GM15510 (cell line): ENCODE results near the gene BID.

ENCODE experiments used
- POLR2A ChIP-seq: IDR thresholded peaks from 3 replicates; pipeline ENCODE4 v1.6.1; 2011; ENCODE audit warnings: borderline replicate concordance; ENCODE audit not compliant: insufficient read length; ENCODE audit errors: extremely low read depth

Gene BID

DNA sequence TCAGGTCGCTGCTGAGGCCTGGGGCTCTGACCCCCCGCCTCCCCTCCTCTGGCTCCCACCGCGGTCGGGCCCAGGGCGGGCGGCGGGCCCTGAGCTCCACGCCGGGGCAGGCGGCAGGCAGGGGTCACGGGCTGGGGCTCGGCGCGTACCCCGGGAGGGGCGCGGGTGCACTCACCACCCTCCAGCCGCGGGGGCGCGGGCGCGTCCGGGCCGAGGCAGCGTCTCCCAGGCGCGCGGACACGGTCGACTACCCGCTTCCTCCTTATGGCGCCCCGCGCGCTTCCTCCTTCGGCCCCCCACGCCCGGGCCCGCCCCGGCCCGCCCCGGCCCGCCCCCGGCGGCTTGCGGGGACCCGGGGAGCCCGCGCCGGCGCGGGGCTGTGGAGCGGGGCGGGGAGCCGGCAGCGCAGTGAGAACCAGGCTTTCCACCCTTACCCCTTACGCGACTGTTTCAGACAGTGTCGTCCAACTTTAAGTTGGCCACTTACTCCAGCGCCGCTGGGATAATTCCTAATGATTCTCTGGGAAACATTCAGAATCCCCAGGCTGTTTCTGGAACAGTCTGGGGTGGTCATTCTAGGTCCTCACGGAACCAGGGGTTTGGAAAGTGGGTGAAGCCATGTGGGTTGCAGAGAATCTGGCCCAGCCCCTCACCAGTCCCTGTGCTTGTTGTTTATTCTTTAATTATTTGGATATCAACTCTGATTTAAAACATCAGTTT lies at the start of gene BID:
Gene BID, minus strand, starts transcription at position 264 of the 720 bp plus-strand sequence. CDS start 24,353 bp downstream, outside the sequence.
- peak; percentile 47 for TF ChIP-seq POLR2A

DNA sequence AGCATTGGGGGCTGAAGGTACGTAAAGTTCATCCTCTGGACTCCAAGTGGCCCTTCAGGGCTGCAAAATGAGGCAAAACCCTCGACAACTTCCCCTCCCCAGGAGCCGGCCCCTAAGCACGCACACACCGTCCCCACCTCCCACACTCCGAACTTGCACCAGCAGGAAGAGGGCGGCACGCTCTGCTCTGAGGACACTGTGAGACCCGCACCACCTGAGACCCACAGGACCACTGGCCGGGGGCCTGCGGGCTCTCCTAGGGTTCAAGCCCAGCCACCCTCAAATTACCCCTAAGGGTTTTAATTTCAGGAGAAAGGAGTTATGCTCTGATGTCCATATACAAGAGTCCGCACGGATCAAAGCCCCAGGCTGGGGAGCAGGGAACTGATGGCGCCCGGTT lies 49.7 kb upstream of the BID start:
- no peak for TF ChIP-seq POLR2A

GRCh38 chr22:17823226-17823625 lies 49.0 kb upstream of the BID start:
- TF ChIP-seq POLR2A, result no peak

- no peak for TF ChIP-seq POLR2A
Observed at GRCh38 chr22:17822087-17822486, 47.8 kb upstream of the BID start.

- no peak for TF ChIP-seq POLR2A
Observed at GRCh38 chr22:17820879-17821439, 46.7 kb upstream of the BID start.

- TF ChIP-seq POLR2A, result no peak
Observed at GRCh38 chr22:17818649-17819048, 44.4 kb upstream of the BID start.

DNA sequence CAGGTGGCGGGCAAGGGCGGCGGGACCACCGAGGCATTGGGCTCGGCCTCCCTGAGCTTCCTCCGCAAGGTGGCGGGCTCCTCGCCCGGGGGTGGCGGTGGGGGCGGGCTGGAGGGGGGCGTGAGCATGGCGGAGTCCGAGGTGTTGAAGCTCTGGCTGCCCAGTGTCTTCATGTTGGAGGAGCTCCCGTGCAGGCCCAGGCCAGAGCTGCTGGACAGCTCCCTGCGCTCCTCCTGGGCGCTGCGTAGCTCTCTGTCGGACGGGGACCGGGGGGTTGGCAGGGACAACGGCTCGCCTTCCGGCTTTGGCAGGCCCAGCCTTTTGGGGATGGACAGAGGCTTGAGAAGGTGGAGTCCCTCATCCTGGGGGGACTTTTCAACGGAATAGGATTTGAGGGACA lies 43.9 kb upstream of the BID start:
- TF ChIP-seq POLR2A, result no peak

- no peak for TF ChIP-seq POLR2A
Observed at GRCh38 chr22:17817511-17818065, 43.3 kb upstream of the BID start.

- no peak for TF ChIP-seq POLR2A
Observed at GRCh38 chr22:17817079-17817478, 42.8 kb upstream of the BID start.

GRCh38 chr22:17816649-17817048 lies 42.4 kb upstream of the BID start:
- no peak for TF ChIP-seq POLR2A

DNA sequence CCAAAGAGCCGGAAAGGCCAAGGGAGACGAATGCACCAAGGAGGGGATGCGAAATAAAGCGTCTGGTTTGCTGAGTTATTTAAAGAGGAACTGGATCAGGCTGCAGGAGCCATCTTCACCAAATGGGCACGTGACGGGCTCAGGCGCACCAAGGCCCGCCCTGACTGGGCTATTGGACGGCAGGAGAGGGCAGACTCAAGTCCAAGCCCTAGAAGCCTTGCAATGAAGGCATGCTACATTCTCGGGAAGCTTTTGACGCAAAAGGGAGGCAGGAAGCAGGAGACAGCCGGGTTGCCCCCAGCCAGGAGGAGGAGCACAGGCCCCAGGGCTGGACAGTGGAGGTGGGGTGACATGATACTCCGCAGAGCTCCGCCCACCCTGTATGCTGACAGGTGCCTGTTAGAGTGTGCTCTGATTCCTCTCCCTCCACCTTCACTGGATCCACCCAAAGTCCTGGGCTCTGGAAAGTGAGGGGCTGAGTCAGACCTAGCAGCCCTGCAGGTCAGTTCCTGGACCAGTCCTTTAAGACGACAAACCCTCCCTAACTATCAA lies 41.5 kb upstream of the BID start:
- no peak for TF ChIP-seq POLR2A

- TF ChIP-seq POLR2A, result no peak
Observed at GRCh38 chr22:17814830-17815229, 40.6 kb upstream of the BID start.

DNA sequence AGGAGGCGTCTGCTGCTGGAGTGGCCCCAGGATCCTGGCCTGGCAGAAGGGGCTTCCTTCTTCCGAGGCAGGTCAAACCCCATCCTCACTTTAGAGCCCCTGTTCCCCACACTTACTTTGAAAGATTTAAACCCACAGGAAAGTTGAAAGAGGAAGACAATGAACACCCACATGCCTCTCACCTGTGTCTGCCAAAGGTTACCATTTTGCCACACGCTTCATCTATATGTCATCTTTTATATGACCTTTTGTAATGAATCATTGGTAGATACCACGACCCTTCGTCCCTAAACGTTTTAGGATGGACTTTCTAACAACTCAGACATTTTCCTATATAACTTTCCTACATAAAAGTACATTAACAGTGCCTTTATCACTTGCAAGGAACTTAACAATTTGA lies 39.8 kb upstream of the BID start:
- no peak for TF ChIP-seq POLR2A

GRCh38 chr22:17811119-17811518 lies 36.9 kb upstream of the BID start:
- no peak for TF ChIP-seq POLR2A

DNA sequence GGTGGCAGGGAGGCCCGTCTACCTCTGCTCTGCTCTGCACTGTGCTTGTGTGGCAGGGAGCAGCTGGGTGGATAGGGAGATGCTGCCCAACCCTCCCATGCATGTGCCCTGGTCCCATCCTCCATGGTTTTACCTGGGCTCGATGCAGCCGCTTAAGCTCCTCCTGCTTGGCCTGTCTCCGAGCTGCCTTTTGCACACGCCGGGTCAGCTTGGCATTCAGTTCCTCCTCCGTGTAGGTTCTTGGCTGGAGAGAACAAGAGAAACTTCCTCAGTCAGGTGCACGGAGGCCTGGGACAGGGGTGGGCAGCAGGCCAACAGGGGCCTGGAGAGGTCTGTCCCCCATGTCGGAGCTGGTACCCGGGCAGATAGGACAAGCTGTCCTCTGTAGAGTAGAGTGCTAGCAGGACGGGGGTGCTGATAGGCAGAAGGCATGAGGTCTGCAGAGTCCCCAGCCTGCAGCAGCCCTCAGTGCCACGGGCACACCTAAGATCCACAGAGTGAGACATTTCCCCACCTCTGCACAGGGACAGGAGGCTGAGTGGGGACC lies 36.4 kb upstream of the BID start:
- no peak for TF ChIP-seq POLR2A
